MM.1S (cell line): ENCODE results near the gene OAF.

Experiments used
- DNase-seq: peaks from one replicate; pipeline ENCODE4 v3.0.0-alpha.2; 2015
- H2AFZ ChIP-seq: fragments of 300-600 bp; sonication (generic); 2 replicates; pipeline ENCODE4 v1.6.0; 2016; ENCODE audit warnings: antibody characterized with exemption, low read length
- H3F3A ChIP-seq: fragments of 300-600 bp; sonication (generic); 2 replicates; pipeline ENCODE4 v1.6.1; 2016; ENCODE audit warnings: mild to moderate bottlenecking, antibody characterized with exemption, low read length, moderate library complexity, mixed read lengths; ENCODE audit not compliant: insufficient read depth
- H3K27ac ChIP-seq: fragments of 300-600 bp; sonication (generic); 2 replicates; pipeline ENCODE4 v1.5.1; 2016; ENCODE audit warnings: mild to moderate bottlenecking, low read length
- H3K27me3 ChIP-seq: fragments of 300-600 bp; sonication (generic); replicated peaks from 2 replicates; pipeline ENCODE4 v1.6.0; 2016; ENCODE audit warnings: low read length; ENCODE audit not compliant: insufficient read depth
- H3K36me3 ChIP-seq: fragments of 300-600 bp; sonication (generic); replicated peaks from 2 replicates; pipeline ENCODE4 v1.6.1; 2016; ENCODE audit warnings: mild to moderate bottlenecking, low read length, mixed read lengths; ENCODE audit not compliant: insufficient read depth
- H3K4me1 ChIP-seq: fragments of 300-600 bp; sonication (generic); 2 replicates; pipeline ENCODE4 v1.6.1; 2016; ENCODE audit warnings: low read length, mixed read lengths
- H3K4me2 ChIP-seq: fragments of 300-600 bp; sonication (generic); 2 replicates; pipeline ENCODE4 v1.6.0; 2016; ENCODE audit warnings: low read depth, low read length
- H3K4me3 ChIP-seq: fragments of 300-600 bp; sonication (generic); 2 replicates; pipeline ENCODE4 v1.5.1; 2016; ENCODE audit warnings: low read length, mixed read lengths
- H3K79me2 ChIP-seq: fragments of 300-600 bp; sonication (generic); 2 replicates; pipeline ENCODE4 v1.6.1; 2016; ENCODE audit warnings: mixed run types, low read length, mixed read lengths
- H3K9ac ChIP-seq: fragments of 300-600 bp; sonication (generic); 2 replicates; pipeline ENCODE4 v1.6.1; 2016; ENCODE audit warnings: low read length, mixed read lengths
- H3K9me2 ChIP-seq: fragments of 300-600 bp; sonication (generic); replicated peaks from 2 replicates; pipeline ENCODE4 v1.6.1; 2016; ENCODE audit warnings: mild to moderate bottlenecking, low read length, mixed read lengths; ENCODE audit not compliant: insufficient read depth
- H3K9me3 ChIP-seq: fragments of 300-600 bp; sonication (generic); replicated peaks from 2 replicates; pipeline ENCODE4 v1.6.1; 2016; ENCODE audit warnings: mild to moderate bottlenecking, low read length, mixed read lengths; ENCODE audit not compliant: insufficient read depth
- H4K20me1 ChIP-seq: fragments of 300-600 bp; sonication (generic); 2 replicates; pipeline ENCODE4 v1.6.1; 2016; ENCODE audit warnings: mild to moderate bottlenecking, low read length, moderate library complexity, mixed read lengths; ENCODE audit not compliant: insufficient read depth
- CTCF ChIP-seq: fragments of 300-600 bp; sonication (generic); IDR thresholded peaks from 2 replicates; pipeline ENCODE4 v1.5.1; 2016; ENCODE audit warnings: antibody characterized with exemption, low read length, mixed read lengths
- EZH2 ChIP-seq: fragments of 300-600 bp; sonication (generic); optimal IDR thresholded peaks from 2 replicates; pipeline ENCODE3; 2017; ENCODE audit warnings: low read depth, mild to moderate bottlenecking, antibody characterized with exemption, low read length, mixed read lengths
- EZH2phosphoT487 ChIP-seq: fragments of 300-600 bp; sonication (generic); IDR thresholded peaks from 2 replicates; pipeline ENCODE4 v1.6.1; 2018; ENCODE audit warnings: antibody characterized with exemption, low read length

Gene OAF

GRCh38 chr11:120197977-120198376 is 12.9 kb upstream of the OAF start:
- Histone ChIP-seq H3K9me2 (no peaks in the 10 kb centered on the region), H3K27me3 (0 out of 2 replicates have a peak, but pooled peaks cover 6% of the 10 kb centered on the region), H4K20me1 (no peaks in the 10 kb centered on the region), H3K9me3 (no peaks in the 10 kb centered on the region), H3K4me3 (no peak overlapping the region), H3F3A (no peaks in the 10 kb centered on the region), H3K27ac (no peak overlapping the region), H2AFZ (no peak overlapping the region), H3K36me3 (no peaks in the 10 kb centered on the region), H3K9ac (no peak overlapping the region), H3K4me1 (no peaks in the 10 kb centered on the region), H3K79me2 (no peaks in the 10 kb centered on the region), H3K4me2 (no peak overlapping the region)
- no peak for DNase-seq
- TF ChIP-seq EZH2phosphoT487: no peak
- TF ChIP-seq CTCF: no peak
- TF ChIP-seq EZH2: no peak

- Histone ChIP-seq H3K4me1 (no peaks in the 10 kb centered on the region), H3K27me3 (0 out of 2 replicates have a peak, but pooled peaks cover 2% of the 10 kb centered on the region), H2AFZ (no peak overlapping the region), H4K20me1 (no peaks in the 10 kb centered on the region), H3K79me2 (no peaks in the 10 kb centered on the region), H3K4me2 (no peak overlapping the region), H3K9me3 (no peaks in the 10 kb centered on the region), H3K9ac (no peak overlapping the region), H3K9me2 (no peaks in the 10 kb centered on the region), H3F3A (no peaks in the 10 kb centered on the region), H3K27ac (no peak overlapping the region), H3K4me3 (no peak overlapping the region), H3K36me3 (no peaks in the 10 kb centered on the region)
- no peak for DNase-seq
- no peak for TF ChIP-seq EZH2
- no peak for TF ChIP-seq CTCF
- TF ChIP-seq EZH2phosphoT487: no peak
Measured at GRCh38 chr11:120198403-120198786, 12.4 kb upstream of the OAF start.

- no peaks in the 10 kb centered on the region for H3K36me3 ChIP-seq
- H3K4me1 ChIP-seq: no peaks in the 10 kb centered on the region
- no peaks in the 10 kb centered on the region for H3K9me3 ChIP-seq
- no peak overlapping the region for H2AFZ ChIP-seq
- H4K20me1 ChIP-seq: no peaks in the 10 kb centered on the region
- no peak overlapping the region for H3K27ac ChIP-seq
- TF ChIP-seq EZH2phosphoT487 (no peak), EZH2 (no peak), CTCF (no peak)
- no peaks in the 10 kb centered on the region for H3F3A ChIP-seq
- no peak overlapping the region for H3K4me2 ChIP-seq
- no peaks in the 10 kb centered on the region for H3K27me3 ChIP-seq
- H3K9ac ChIP-seq: no peak overlapping the region
- DNase-seq: no peak
- H3K4me3 ChIP-seq: no peak overlapping the region
- H3K79me2 ChIP-seq: no peaks in the 10 kb centered on the region
- H3K9me2 ChIP-seq: no peaks in the 10 kb centered on the region
Measured at GRCh38 chr11:120198787-120199469, 11.9 kb upstream of the OAF start.
